ENCODE measurements around the gene KRTAP29-1.

DNA sequence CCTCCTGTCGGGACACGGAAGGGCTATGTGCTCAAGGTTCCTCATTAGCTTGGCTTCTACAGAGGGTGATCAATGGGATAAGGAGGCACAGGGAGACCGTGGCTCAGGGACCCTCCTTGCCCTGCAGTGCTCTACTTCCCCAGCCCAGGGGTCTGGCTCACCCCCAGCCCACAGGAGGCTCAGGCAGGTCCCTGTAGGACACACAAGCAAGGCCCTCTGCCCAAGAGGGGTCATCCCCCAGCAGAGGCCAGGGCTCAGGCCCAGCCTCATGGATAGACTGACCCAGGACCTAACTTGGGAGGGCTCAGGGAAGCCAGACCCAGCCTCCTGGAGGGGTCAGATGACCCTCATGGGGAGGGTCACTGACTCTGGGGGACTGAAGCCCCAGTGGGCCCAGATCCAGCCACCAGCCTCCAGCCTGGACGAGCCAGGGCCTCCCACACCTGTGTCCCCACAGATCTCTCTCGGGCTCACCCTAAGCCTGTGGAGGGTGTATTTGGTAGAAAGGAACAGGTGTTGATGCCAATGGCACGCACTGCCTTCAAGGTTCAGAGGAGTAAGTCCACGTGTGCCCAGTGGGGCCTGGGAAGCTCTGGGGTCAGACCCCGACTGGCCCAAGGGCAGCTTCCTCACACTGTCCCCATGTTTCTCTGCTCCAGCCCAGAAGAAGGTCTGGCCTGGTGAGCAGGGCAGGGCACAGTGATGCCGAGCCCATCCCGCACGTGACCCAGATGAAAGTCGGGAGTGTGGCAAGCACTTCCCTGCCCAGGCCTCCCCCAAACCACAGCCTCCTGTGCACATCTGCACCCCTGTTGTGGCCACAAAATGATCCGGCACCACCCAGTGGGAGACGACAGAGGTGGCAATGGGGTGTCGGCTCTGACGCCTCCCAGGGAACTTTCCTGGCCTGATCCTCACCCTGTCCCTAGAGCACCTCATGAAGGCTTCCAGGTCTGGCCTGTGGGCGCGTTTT, 23.8 kb upstream of the KRTAP29-1 start:
- TF ChIP-seq POLR2AphosphoS5 (IDR thresholded peaks at IDR 0.05; ENCODE audit: low read depth, low read length), result no peak
- TF ChIP-seq, protein P1, sequence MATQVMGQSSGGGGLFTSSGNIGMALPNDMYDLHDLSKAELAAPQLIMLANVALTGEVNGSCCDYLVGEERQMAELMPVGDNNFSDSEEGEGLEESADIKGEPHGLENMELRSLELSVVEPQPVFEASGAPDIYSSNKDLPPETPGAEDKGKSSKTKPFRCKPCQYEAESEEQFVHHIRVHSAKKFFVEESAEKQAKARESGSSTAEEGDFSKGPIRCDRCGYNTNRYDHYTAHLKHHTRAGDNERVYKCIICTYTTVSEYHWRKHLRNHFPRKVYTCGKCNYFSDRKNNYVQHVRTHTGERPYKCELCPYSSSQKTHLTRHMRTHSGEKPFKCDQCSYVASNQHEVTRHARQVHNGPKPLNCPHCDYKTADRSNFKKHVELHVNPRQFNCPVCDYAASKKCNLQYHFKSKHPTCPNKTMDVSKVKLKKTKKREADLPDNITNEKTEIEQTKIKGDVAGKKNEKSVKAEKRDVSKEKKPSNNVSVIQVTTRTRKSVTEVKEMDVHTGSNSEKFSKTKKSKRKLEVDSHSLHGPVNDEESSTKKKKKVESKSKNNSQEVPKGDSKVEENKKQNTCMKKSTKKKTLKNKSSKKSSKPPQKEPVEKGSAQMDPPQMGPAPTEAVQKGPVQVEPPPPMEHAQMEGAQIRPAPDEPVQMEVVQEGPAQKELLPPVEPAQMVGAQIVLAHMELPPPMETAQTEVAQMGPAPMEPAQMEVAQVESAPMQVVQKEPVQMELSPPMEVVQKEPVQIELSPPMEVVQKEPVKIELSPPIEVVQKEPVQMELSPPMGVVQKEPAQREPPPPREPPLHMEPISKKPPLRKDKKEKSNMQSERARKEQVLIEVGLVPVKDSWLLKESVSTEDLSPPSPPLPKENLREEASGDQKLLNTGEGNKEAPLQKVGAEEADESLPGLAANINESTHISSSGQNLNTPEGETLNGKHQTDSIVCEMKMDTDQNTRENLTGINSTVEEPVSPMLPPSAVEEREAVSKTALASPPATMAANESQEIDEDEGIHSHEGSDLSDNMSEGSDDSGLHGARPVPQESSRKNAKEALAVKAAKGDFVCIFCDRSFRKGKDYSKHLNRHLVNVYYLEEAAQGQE (IDR thresholded peaks at IDR 0.05; ENCODE audit: insufficient read depth in 1 of 2, low read depth in 2 of 2, low read length in 2 of 2), result no peak
- TF ChIP-seq TAF1 (IDR thresholded peaks at IDR 0.05; ENCODE audit: borderline replicate concordance, insufficient read depth, low read length), result no peak
- no peak for TF ChIP-seq SIN3A (IDR thresholded peaks at IDR 0.05; ENCODE audit: borderline replicate concordance, insufficient read depth, low read length)
